B cell (primary cell): ENCODE results near the gene SPACA7.

Experiments used
- CTCF ChIP-seq: fragments of 200-600 bp; IDR thresholded peaks from one replicate; pipeline ENCODE4 v1.8.0; 2022; ENCODE audit warnings: antibody characterized with exemption, mild to moderate bottlenecking
- EZH2 ChIP-seq: IDR thresholded peaks from 2 replicates; pipeline ENCODE4 v1.6.1; 2012; ENCODE audit warnings: borderline replicate concordance, low read depth, mild to moderate bottlenecking, moderate library complexity, low read length; ENCODE audit not compliant: insufficient read depth, poor library complexity, severe bottlenecking

GRCh38 chr13:112481458-112481857, 105.3 kb downstream of the SPACA7 start:
- TF ChIP-seq CTCF (no peak), EZH2 (no peak)
